MM.1S (cell line): Measurements from ENCODE around the gene OGFRL1.

Source experiments
- DNase-seq: peaks from one replicate; pipeline ENCODE4 v3.0.0-alpha.2; 2015
- H2AFZ ChIP-seq: fragments of 300-600 bp; sonication (generic); 2 replicates; pipeline ENCODE4 v1.6.0; 2016; ENCODE audit warnings: antibody characterized with exemption, low read length
- H3F3A ChIP-seq: fragments of 300-600 bp; sonication (generic); 2 replicates; pipeline ENCODE4 v1.6.1; 2016; ENCODE audit warnings: mild to moderate bottlenecking, antibody characterized with exemption, low read length, moderate library complexity, mixed read lengths; ENCODE audit not compliant: insufficient read depth
- H3K27ac ChIP-seq: fragments of 300-600 bp; sonication (generic); 2 replicates; pipeline ENCODE4 v1.5.1; 2016; ENCODE audit warnings: mild to moderate bottlenecking, low read length
- H3K27me3 ChIP-seq: fragments of 300-600 bp; sonication (generic); replicated peaks from 2 replicates; pipeline ENCODE4 v1.6.0; 2016; ENCODE audit warnings: low read length; ENCODE audit not compliant: insufficient read depth
- H3K36me3 ChIP-seq: fragments of 300-600 bp; sonication (generic); replicated peaks from 2 replicates; pipeline ENCODE4 v1.6.1; 2016; ENCODE audit warnings: mild to moderate bottlenecking, low read length, mixed read lengths; ENCODE audit not compliant: insufficient read depth
- H3K4me1 ChIP-seq: fragments of 300-600 bp; sonication (generic); 2 replicates; pipeline ENCODE4 v1.6.1; 2016; ENCODE audit warnings: low read length, mixed read lengths
- H3K4me2 ChIP-seq: fragments of 300-600 bp; sonication (generic); 2 replicates; pipeline ENCODE4 v1.6.0; 2016; ENCODE audit warnings: low read depth, low read length
- H3K4me3 ChIP-seq: fragments of 300-600 bp; sonication (generic); 2 replicates; pipeline ENCODE4 v1.5.1; 2016; ENCODE audit warnings: low read length, mixed read lengths
- H3K79me2 ChIP-seq: fragments of 300-600 bp; sonication (generic); 2 replicates; pipeline ENCODE4 v1.6.1; 2016; ENCODE audit warnings: mixed run types, low read length, mixed read lengths
- H3K9ac ChIP-seq: fragments of 300-600 bp; sonication (generic); 2 replicates; pipeline ENCODE4 v1.6.1; 2016; ENCODE audit warnings: low read length, mixed read lengths
- H3K9me2 ChIP-seq: fragments of 300-600 bp; sonication (generic); replicated peaks from 2 replicates; pipeline ENCODE4 v1.6.1; 2016; ENCODE audit warnings: mild to moderate bottlenecking, low read length, mixed read lengths; ENCODE audit not compliant: insufficient read depth
- H3K9me3 ChIP-seq: fragments of 300-600 bp; sonication (generic); replicated peaks from 2 replicates; pipeline ENCODE4 v1.6.1; 2016; ENCODE audit warnings: mild to moderate bottlenecking, low read length, mixed read lengths; ENCODE audit not compliant: insufficient read depth
- H4K20me1 ChIP-seq: fragments of 300-600 bp; sonication (generic); 2 replicates; pipeline ENCODE4 v1.6.1; 2016; ENCODE audit warnings: mild to moderate bottlenecking, low read length, moderate library complexity, mixed read lengths; ENCODE audit not compliant: insufficient read depth
- EZH2 ChIP-seq: fragments of 300-600 bp; sonication (generic); optimal IDR thresholded peaks from 2 replicates; pipeline ENCODE3; 2017; ENCODE audit warnings: low read depth, mild to moderate bottlenecking, antibody characterized with exemption, low read length, mixed read lengths
- EZH2phosphoT487 ChIP-seq: fragments of 300-600 bp; sonication (generic); IDR thresholded peaks from 2 replicates; pipeline ENCODE4 v1.6.1; 2018; ENCODE audit warnings: antibody characterized with exemption, low read length
- TF ChIP-seq, protein P1 (sequence below): fragments of 300-600 bp; sonication (generic); IDR thresholded peaks from 2 replicates; pipeline ENCODE4 v1.5.1; 2016; ENCODE audit warnings: antibody characterized with exemption, low read length, mixed read lengths

Gene OGFRL1

DNA sequence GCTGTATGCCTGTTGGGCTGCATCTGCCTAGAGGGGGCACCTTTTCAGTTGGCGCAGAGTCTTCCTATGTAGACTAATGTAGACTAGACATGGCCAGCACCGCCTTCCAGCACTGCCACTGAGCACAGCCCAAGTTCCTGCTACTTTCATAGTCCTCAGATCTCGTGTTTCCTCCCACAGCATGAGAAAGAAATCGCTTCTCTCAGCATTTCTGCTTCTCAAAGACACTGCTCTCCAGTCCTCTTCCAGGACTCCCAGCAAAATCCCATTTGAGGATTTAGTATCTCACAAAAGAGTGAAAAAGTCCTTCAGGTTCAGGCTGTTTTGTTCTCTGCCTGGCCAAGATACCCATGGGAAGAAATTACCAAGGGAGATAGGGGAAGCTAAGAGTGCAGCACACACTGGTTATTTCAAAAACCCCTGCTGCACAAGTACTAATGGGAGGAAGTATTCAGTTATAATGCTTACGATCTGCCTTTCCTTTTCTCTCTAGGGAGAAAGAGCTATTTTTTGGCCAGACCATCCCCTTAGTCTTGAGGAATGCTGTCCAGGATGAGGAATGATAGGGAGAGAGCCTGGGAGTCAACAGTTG is 35.7 kb downstream of the OGFRL1 start:
- Histone ChIP-seq H3K4me1 (no peaks in the 10 kb centered on the region), H4K20me1 (no peaks in the 10 kb centered on the region), H3K4me2 (no peak overlapping the region), H3K27ac (no peak overlapping the region), H3K36me3 (no peaks in the 10 kb centered on the region), H3F3A (no peaks in the 10 kb centered on the region), H3K9me3 (no peaks in the 10 kb centered on the region), H3K9ac (no peak overlapping the region), H2AFZ (no peak overlapping the region), H3K9me2 (no peaks in the 10 kb centered on the region), H3K27me3 (no peaks in the 10 kb centered on the region), H3K4me3 (no peak overlapping the region), H3K79me2 (no peaks in the 10 kb centered on the region)
- DNase-seq = no peak
- TF ChIP-seq, protein P1, sequence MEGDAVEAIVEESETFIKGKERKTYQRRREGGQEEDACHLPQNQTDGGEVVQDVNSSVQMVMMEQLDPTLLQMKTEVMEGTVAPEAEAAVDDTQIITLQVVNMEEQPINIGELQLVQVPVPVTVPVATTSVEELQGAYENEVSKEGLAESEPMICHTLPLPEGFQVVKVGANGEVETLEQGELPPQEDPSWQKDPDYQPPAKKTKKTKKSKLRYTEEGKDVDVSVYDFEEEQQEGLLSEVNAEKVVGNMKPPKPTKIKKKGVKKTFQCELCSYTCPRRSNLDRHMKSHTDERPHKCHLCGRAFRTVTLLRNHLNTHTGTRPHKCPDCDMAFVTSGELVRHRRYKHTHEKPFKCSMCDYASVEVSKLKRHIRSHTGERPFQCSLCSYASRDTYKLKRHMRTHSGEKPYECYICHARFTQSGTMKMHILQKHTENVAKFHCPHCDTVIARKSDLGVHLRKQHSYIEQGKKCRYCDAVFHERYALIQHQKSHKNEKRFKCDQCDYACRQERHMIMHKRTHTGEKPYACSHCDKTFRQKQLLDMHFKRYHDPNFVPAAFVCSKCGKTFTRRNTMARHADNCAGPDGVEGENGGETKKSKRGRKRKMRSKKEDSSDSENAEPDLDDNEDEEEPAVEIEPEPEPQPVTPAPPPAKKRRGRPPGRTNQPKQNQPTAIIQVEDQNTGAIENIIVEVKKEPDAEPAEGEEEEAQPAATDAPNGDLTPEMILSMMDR = no peak
- TF ChIP-seq EZH2phosphoT487 = no peak
- TF ChIP-seq EZH2 = no peak

DNA sequence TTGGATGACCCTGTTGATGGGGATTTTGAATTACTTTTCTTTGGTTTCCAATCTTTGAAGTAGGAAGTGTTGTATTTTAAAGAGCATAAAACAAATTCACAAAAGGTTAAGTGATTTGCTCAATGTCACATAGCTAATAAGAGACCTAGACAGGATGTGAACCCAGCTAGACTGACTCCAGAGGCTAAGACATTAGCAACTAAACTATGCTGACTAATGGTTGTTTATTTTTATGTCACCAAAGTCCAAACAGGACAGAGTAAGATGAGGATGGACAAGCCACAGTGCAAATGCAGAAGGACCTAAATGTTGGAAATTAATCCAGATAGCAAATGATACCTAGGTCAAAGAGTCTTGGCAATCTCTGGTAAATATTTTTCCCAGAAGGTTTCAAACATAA is 38.0 kb downstream of the OGFRL1 start:
- H3K27me3 ChIP-seq = no peaks in the 10 kb centered on the region
- no peak for DNase-seq
- TF ChIP-seq, protein P1 = no peak
- TF ChIP-seq EZH2phosphoT487 (no peak), EZH2 (no peak)
- no peak overlapping the region for H3K9ac ChIP-seq
- no peaks in the 10 kb centered on the region for H3K9me2 ChIP-seq
- no peaks in the 10 kb centered on the region for H3K4me1 ChIP-seq
- H3F3A ChIP-seq = no peaks in the 10 kb centered on the region
- H3K79me2 ChIP-seq = no peaks in the 10 kb centered on the region
- H3K27ac ChIP-seq = no peak overlapping the region
- no peaks in the 10 kb centered on the region for H4K20me1 ChIP-seq
- H3K36me3 ChIP-seq = no peaks in the 10 kb centered on the region
- H3K9me3 ChIP-seq = no peaks in the 10 kb centered on the region
- no peak overlapping the region for H3K4me3 ChIP-seq
- H2AFZ ChIP-seq = no peak overlapping the region
- no peak overlapping the region for H3K4me2 ChIP-seq

DNA sequence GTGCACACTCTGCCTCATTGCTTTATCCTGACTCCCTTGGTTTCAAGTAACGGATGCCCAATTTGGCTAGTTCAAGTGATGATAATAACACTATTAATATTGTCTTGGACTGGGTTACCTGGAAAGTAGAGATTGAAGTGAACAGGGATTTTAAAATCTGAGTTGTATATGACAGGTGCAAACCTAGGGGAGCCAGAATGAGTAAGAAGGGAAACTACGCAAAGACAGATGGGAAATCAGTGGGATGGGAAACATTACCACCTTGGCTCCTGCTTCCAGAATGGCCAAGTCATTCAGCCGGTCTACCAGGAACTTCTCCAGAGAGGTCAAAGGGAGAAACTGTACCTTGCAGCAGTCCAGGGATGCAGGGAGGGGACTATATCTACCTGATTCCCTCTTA is 41.9 kb downstream of the OGFRL1 start:
- TF ChIP-seq, protein P1 = no peak
- TF ChIP-seq EZH2 (no peak), EZH2phosphoT487 (no peak)
- no peak overlapping the region for H3K27ac ChIP-seq
- H2AFZ ChIP-seq = no peak overlapping the region
- no peaks in the 10 kb centered on the region for H3K79me2 ChIP-seq
- H3K9me3 ChIP-seq = no peaks in the 10 kb centered on the region
- no peaks in the 10 kb centered on the region for H3K36me3 ChIP-seq
- DNase-seq = no peak
- H3K4me3 ChIP-seq = no peak overlapping the region
- no peak overlapping the region for H3K9ac ChIP-seq
- no peaks in the 10 kb centered on the region for H3F3A ChIP-seq
- H3K4me1 ChIP-seq = peaks cover 10% of the 10 kb centered on the region; the same call in 1 of the 2 replicates
- H4K20me1 ChIP-seq = no peaks in the 10 kb centered on the region
- H3K9me2 ChIP-seq = no peaks in the 10 kb centered on the region
- no peak overlapping the region for H3K4me2 ChIP-seq
- no peaks in the 10 kb centered on the region for H3K27me3 ChIP-seq
